Gastrocnemius medialis (tissue), 4 donors: Measurements from ENCODE around the gene BAZ2B. TPM values are rescaled to one million over a fixed set of nuclear protein-coding genes. Genes with fewer than 3 reads are reported as not detected.

ENCODE experiments used
- ATAC-seq, 2 donors: fragments of 150-250 bp; one replicate each; pipeline ENCODE4 v1.9.1; 2016
- DNase-seq, 2 donors: peaks; one replicate each; pipeline ENCODE4 v3.0.0-alpha.2; 2019
- H3K27ac ChIP-seq, 4 donors: fragments of 200-600 bp; sonication (generic); 1 replicate in 1 of 4; 2 replicates in 3 of 4; pipeline ENCODE4 v1.5.1; 2016 to 2018; ENCODE audit warnings: mild to moderate bottlenecking in 2 of 4, moderate library complexity in 1 of 4
- H3K27me3 ChIP-seq, 3 donors: fragments of 200-600 bp; sonication (generic) in 2 of 3; 1 replicate in 1 of 3; 2 replicates in 2 of 3; pipeline versions ENCODE4 v1.5.1 to v1.6.0; 2016 to 2019; ENCODE audit warnings: mild to moderate bottlenecking in 1 of 3, moderate library complexity in 1 of 3
- H3K36me3 ChIP-seq, 2 donors: fragments of 200-600 bp; sonication (generic) in 1 of 2; one replicate each; pipeline ENCODE4 v1.5.1; 2017 to 2018
- H3K4me1 ChIP-seq, 2 donors: fragments of 200-600 bp; sonication (generic) in 1 of 2; one replicate each; pipeline ENCODE4 v1.5.1; 2016 to 2017; ENCODE audit warnings: mild to moderate bottlenecking in 2 of 2
- H3K4me3 ChIP-seq, 4 donors: fragments of 200-600 bp; sonication (generic) in 3 of 4; 1 replicate in 1 of 4; 2 replicates in 3 of 4; pipeline ENCODE4 v1.5.1; 2016 to 2019; ENCODE audit warnings: mild to moderate bottlenecking in 2 of 4
- H3K9me3 ChIP-seq, 3 donors: fragments of 200-600 bp; sonication (generic) in 2 of 3; 1 replicate in 1 of 3; 2 replicates in 2 of 3; pipeline ENCODE4 v1.5.1; 2016 to 2019
- POLR2A ChIP-seq, 2 donors: fragments of 450-650 bp; IDR thresholded peaks; one replicate each; pipeline ENCODE4 v1.6.1; 2017; ENCODE audit warnings: antibody characterized with exemption in 2 of 2, mild to moderate bottlenecking in 2 of 2, moderate library complexity in 2 of 2
- in situ Hi-C, 4 donors: fragments of 200-750 bp; cut with MboI; loops; one replicate each; pipeline versions ENCODE4 v1.15.0 to v1.8.0; 2017; ENCODE audit warnings: low sequenced_read_pairs in 4 of 4
- intact Hi-C: fragments of 100-400 bp; cut with DNase I; formaldehyde crosslinking; loops from one replicate; pipeline ENCODE4 v1.15.1; 2023; ENCODE audit warnings: low total_unique reads
- total RNA-seq, 4 donors: library from RNA; depleted of rRNA; stranded (reverse); fragments of >200 nt; gene quantifications; one replicate each; pipeline versions ENCODE4 v1.1.0 to v1.2.3, GENCODE V29; 2016
- TF ChIP-seq, protein P1 (sequence below), 5 experiments: fragments of 450-650 bp in 3 of 5; fragments of 200-600 bp in 2 of 5; sonication (generic) in 2 of 5; IDR thresholded peaks in 4 of 5; conservative IDR thresholded peaks in 1 of 5; 1 replicate in 4 of 5; 2 replicates in 1 of 5; pipeline ENCODE4 v1.5.1; 2016 to 2019; ENCODE audit warnings: antibody characterized with exemption in 5 of 5, mild to moderate bottlenecking in 3 of 5, moderate library complexity in 3 of 5

The BAZ2B gene
- total RNA-seq, 4 donors from 2014 or later = 27.6 to 57.2 (median 52.3) TPM

GRCh38 chr2:159444754-159445153, 171.6 kb downstream of the BAZ2B start:
- H3K9me3 ChIP-seq = no peaks in the 10 kb centered on the region
- TF ChIP-seq POLR2A (IDR thresholded peaks at IDR 0.05) = no peak
- TF ChIP-seq, protein P1, sequence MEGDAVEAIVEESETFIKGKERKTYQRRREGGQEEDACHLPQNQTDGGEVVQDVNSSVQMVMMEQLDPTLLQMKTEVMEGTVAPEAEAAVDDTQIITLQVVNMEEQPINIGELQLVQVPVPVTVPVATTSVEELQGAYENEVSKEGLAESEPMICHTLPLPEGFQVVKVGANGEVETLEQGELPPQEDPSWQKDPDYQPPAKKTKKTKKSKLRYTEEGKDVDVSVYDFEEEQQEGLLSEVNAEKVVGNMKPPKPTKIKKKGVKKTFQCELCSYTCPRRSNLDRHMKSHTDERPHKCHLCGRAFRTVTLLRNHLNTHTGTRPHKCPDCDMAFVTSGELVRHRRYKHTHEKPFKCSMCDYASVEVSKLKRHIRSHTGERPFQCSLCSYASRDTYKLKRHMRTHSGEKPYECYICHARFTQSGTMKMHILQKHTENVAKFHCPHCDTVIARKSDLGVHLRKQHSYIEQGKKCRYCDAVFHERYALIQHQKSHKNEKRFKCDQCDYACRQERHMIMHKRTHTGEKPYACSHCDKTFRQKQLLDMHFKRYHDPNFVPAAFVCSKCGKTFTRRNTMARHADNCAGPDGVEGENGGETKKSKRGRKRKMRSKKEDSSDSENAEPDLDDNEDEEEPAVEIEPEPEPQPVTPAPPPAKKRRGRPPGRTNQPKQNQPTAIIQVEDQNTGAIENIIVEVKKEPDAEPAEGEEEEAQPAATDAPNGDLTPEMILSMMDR (IDR thresholded peaks at IDR 0.05 in 4 of 5, conservative IDR thresholded peaks at IDR 0.05 in 1 of 5) = no peak
- H3K4me3 ChIP-seq = no peak overlapping the region
- intact Hi-C loops = no loop called here
- no peak for ATAC-seq
- H3K27me3 ChIP-seq = no peaks in the 10 kb centered on the region
- no peaks in the 10 kb centered on the region for H3K4me1 ChIP-seq
- H3K27ac ChIP-seq = no peak overlapping the region
- in situ Hi-C loops = no loop called here
- H3K36me3 ChIP-seq = peaks cover 3 to 45% of the 10 kb centered on the region in 2 donors
- DNase-seq = no peak

DNA sequence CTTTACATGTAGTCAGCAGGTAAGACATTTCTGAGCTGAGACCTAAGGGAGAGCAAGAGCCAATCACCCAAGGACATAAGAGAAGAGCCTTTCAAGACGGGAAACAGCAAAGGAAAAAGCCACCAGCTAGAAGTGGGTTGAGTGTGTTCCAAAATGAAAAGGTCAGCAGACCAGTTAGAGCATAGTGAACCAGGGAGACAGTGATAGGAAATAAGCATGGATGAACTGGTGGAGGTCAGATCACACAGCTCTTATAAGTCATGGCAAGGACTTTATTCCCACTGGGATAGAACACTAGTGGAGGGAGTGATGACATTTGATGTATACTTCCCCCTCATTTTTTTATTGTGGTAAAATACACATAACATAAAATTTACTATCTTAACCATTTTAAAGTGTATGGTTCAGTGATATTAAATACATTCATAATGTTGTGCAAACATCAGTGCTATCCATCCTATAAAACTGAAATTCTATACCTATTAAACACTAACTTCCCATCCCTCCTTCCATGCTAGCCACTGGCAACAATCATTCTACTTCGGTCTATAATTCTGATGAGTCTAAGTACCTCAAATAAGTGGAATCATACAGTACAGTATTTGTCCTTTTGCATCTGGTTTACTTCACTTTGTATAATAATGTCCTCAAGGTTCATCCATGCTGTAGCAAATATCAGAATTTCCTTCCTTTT, 174.0 kb downstream of the BAZ2B start:
- no peak for DNase-seq
- intact Hi-C loops = no loop called here
- H3K36me3 ChIP-seq = peaks cover 3 to 55% of the 10 kb centered on the region in 2 donors
- TF ChIP-seq, protein P1 (IDR thresholded peaks at IDR 0.05 in 4 of 5, conservative IDR thresholded peaks at IDR 0.05 in 1 of 5) = no peak
- TF ChIP-seq POLR2A (IDR thresholded peaks at IDR 0.05) = no peak
- ATAC-seq = no peak
- H3K27me3 ChIP-seq = no peaks in the 10 kb centered on the region
- in situ Hi-C loops = no loop called here
- no peaks in the 10 kb centered on the region for H3K9me3 ChIP-seq
- no peak overlapping the region for H3K4me3 ChIP-seq
- no peak overlapping the region for H3K27ac ChIP-seq
- H3K4me1 ChIP-seq = no peaks in the 10 kb centered on the region

GRCh38 chr2:159441182-159441581, 175.2 kb downstream of the BAZ2B start:
- intact Hi-C loops = no loop called here
- no peaks in the 10 kb centered on the region for H3K9me3 ChIP-seq
- peaks cover 3 to 55% of the 10 kb centered on the region in 2 donors for H3K36me3 ChIP-seq
- no peak overlapping the region for H3K27ac ChIP-seq
- no peaks in the 10 kb centered on the region for H3K4me1 ChIP-seq
- no peak overlapping the region for H3K4me3 ChIP-seq
- no peak for TF ChIP-seq POLR2A (IDR thresholded peaks at IDR 0.05)
- TF ChIP-seq, protein P1 (IDR thresholded peaks at IDR 0.05 in 4 of 5, conservative IDR thresholded peaks at IDR 0.05 in 1 of 5) = no peak
- in situ Hi-C loops = no loop called here
- DNase-seq = no peak
- no peaks in the 10 kb centered on the region for H3K27me3 ChIP-seq
- no peak for ATAC-seq

- H3K4me3 ChIP-seq = no peak overlapping the region
- H3K36me3 ChIP-seq = peaks cover 3 to 43% of the 10 kb centered on the region in 2 donors
- no peaks in the 10 kb centered on the region for H3K4me1 ChIP-seq
- in situ Hi-C loops (no loop called here), intact Hi-C loops (no loop called here)
- H3K27ac ChIP-seq = no peak overlapping the region
- no peaks in the 10 kb centered on the region for H3K9me3 ChIP-seq
- ATAC-seq = no peak
- no peak for DNase-seq
- H3K27me3 ChIP-seq = no peaks in the 10 kb centered on the region
- TF ChIP-seq, protein P1 (IDR thresholded peaks at IDR 0.05 in 4 of 5, conservative IDR thresholded peaks at IDR 0.05 in 1 of 5) = no peak
- TF ChIP-seq POLR2A (IDR thresholded peaks at IDR 0.05) = no peak
These were observed 176.9 kb downstream of the BAZ2B start for GRCh38 chr2:159439421-159439820.
